ENCODE data around the gene GRIFIN. TPM values are rescaled to one million over a fixed set of nuclear protein-coding genes. Genes with fewer than 3 reads are reported as not detected.

GRIFIN gene
- total RNA-seq, 4 donors from 2014 or later: not detected

GRCh38 chr7:2494191-2495130 is 18.3 kb upstream of the GRIFIN start:
- TF ChIP-seq POLR2A (IDR thresholded peaks at IDR 0.05): no peak
- no peak for TF ChIP-seq CTCF (IDR thresholded peaks at IDR 0.05)
- no peak for DNase-seq
- H3K4me1 ChIP-seq: peaks cover 0 to 37% (median 22%) of the 10 kb centered on the region in 3 donors
- H3K27me3 ChIP-seq: peaks cover 0 to 67% (median 0%) of the 10 kb centered on the region in 4 donors
- WGBS, 2 donors: 49 to 50% methylated on average over 7 of the region's 32 CpGs
- no peaks in the 10 kb centered on the region for H3K36me3 ChIP-seq
- H3K27ac ChIP-seq: peak overlapping the region in 1 of 4 donors; percentile 28
- intact Hi-C loops (cut with DNase I): no loop called here
- H3K9me3 ChIP-seq: no peaks in the 10 kb centered on the region
- peak overlapping the region in 1 of 4 donors; percentile 4 for H3K4me3 ChIP-seq

- DNase-seq: no peak
- peaks cover 0 to 47% (median 26%) of the 10 kb centered on the region in 3 donors for H3K4me1 ChIP-seq
- intact Hi-C loops (cut with DNase I): no loop called here
- H3K9me3 ChIP-seq: no peaks in the 10 kb centered on the region
- peak overlapping the region in 1 of 4 donors; percentile 28 for H3K27ac ChIP-seq
- TF ChIP-seq POLR2A (IDR thresholded peaks at IDR 0.05) (no peak), CTCF (IDR thresholded peaks at IDR 0.05) (no peak)
- WGBS, 2 donors: 45 to 59% methylated on average over 5 to 10 of the region's 11 CpGs
- no peak overlapping the region for H3K4me3 ChIP-seq
- H3K36me3 ChIP-seq: no peaks in the 10 kb centered on the region
- H3K27me3 ChIP-seq: peaks cover 0 to 63% (median 0%) of the 10 kb centered on the region in 4 donors
Measured at GRCh38 chr7:2493205-2494164, 17.3 kb upstream of the GRIFIN start.

- peaks cover 3 to 55% (median 37%) of the 10 kb centered on the region in 3 donors for H3K4me1 ChIP-seq
- no peak for TF ChIP-seq CTCF (IDR thresholded peaks at IDR 0.05)
- TF ChIP-seq POLR2A (IDR thresholded peaks at IDR 0.05): no peak
- H3K27me3 ChIP-seq: peaks cover 0 to 63% (median 0%) of the 10 kb centered on the region in 4 donors
- no peak for DNase-seq
- 89 to 92% methylated on average over 2 of the region's 2 CpGs for WGBS, 2 donors
- no peaks in the 10 kb centered on the region for H3K9me3 ChIP-seq
- no peaks in the 10 kb centered on the region for H3K36me3 ChIP-seq
- H3K4me3 ChIP-seq: no peak overlapping the region
- no peak overlapping the region for H3K27ac ChIP-seq
- intact Hi-C loops (cut with DNase I): no loop called here
Measured at GRCh38 chr7:2492038-2492437, 15.8 kb upstream of the GRIFIN start.

- no peaks in the 10 kb centered on the region for H3K9me3 ChIP-seq
- H3K4me3 ChIP-seq: no peak overlapping the region
- intact Hi-C loops (cut with DNase I): no loop called here
- peaks cover 3 to 56% (median 37%) of the 10 kb centered on the region in 3 donors for H3K4me1 ChIP-seq
- no peak for DNase-seq
- TF ChIP-seq POLR2A (IDR thresholded peaks at IDR 0.05) (no peak), CTCF (IDR thresholded peaks at IDR 0.05) (no peak)
- H3K27ac ChIP-seq: peak overlapping the region in 2 of 4 donors; percentile 68 to 77
- H3K36me3 ChIP-seq: no peaks in the 10 kb centered on the region
- peaks cover 0 to 53% (median 0%) of the 10 kb centered on the region in 4 donors for H3K27me3 ChIP-seq
- WGBS, 2 donors: 50 to 68% methylated on average over 5 to 6 of the region's 13 CpGs
Measured at GRCh38 chr7:2490181-2490651, 14.0 kb upstream of the GRIFIN start.
